Tibial artery (tissue), 4 donors: ENCODE results near the gene CORO7.
A peak's percentile ranks its signal among the peaks of the same experiment; 100 is the strongest.

ENCODE experiments used
- DNase-seq, 2 donors: peaks; one replicate each; pipeline ENCODE4 v3.0.0-alpha.2; 2019
- H3K27ac ChIP-seq, 2 donors: fragments of 200-600 bp; sonication (generic) in 1 of 2; 1 replicate in 1 of 2; 2 replicates in 1 of 2; pipeline ENCODE4 v1.5.1; 2018 to 2019; ENCODE audit warnings: mild to moderate bottlenecking in 1 of 2
- H3K27me3 ChIP-seq, 2 donors: fragments of 200-600 bp; sonication (generic) in 1 of 2; one replicate each; pipeline versions ENCODE4 v1.5.1 to v1.6.0; 2016 to 2019
- H3K36me3 ChIP-seq, 3 donors: fragments of 200-600 bp; sonication (generic) in 2 of 3; one replicate each; pipeline ENCODE4 v1.5.1; 2016 to 2019; ENCODE audit warnings: mild to moderate bottlenecking in 2 of 3
- H3K4me1 ChIP-seq, 4 donors: fragments of 200-600 bp; sonication (generic) in 2 of 4; 1 replicate in 3 of 4; 2 replicates in 1 of 4; pipeline ENCODE4 v1.5.1; 2016 to 2019
- H3K4me3 ChIP-seq, 2 donors: fragments of 200-600 bp; sonication (generic) in 1 of 2; 1 replicate in 1 of 2; 2 replicates in 1 of 2; pipeline ENCODE4 v1.5.1; 2018 to 2019; ENCODE audit warnings: mild to moderate bottlenecking in 2 of 2
- H3K9me3 ChIP-seq, 3 donors: fragments of 200-600 bp; sonication (generic) in 1 of 3; one replicate each; pipeline ENCODE4 v1.5.1; 2016 to 2019
- CTCF ChIP-seq, 2 experiments: fragments of 200-600 bp in 1 of 2; fragments of 450-650 bp in 1 of 2; IDR thresholded peaks; one replicate each; pipeline ENCODE4 v1.5.1; 2017 to 2019; ENCODE audit warnings: antibody characterized with exemption in 2 of 2, mild to moderate bottlenecking in 1 of 2, moderate library complexity in 1 of 2
- intact Hi-C: fragments of 100-400 bp; cut with DNase I; formaldehyde crosslinking; loops from one replicate; pipeline ENCODE4 v1.15.0; 2023; ENCODE audit warnings: low total_unique reads

Gene CORO7

DNA sequence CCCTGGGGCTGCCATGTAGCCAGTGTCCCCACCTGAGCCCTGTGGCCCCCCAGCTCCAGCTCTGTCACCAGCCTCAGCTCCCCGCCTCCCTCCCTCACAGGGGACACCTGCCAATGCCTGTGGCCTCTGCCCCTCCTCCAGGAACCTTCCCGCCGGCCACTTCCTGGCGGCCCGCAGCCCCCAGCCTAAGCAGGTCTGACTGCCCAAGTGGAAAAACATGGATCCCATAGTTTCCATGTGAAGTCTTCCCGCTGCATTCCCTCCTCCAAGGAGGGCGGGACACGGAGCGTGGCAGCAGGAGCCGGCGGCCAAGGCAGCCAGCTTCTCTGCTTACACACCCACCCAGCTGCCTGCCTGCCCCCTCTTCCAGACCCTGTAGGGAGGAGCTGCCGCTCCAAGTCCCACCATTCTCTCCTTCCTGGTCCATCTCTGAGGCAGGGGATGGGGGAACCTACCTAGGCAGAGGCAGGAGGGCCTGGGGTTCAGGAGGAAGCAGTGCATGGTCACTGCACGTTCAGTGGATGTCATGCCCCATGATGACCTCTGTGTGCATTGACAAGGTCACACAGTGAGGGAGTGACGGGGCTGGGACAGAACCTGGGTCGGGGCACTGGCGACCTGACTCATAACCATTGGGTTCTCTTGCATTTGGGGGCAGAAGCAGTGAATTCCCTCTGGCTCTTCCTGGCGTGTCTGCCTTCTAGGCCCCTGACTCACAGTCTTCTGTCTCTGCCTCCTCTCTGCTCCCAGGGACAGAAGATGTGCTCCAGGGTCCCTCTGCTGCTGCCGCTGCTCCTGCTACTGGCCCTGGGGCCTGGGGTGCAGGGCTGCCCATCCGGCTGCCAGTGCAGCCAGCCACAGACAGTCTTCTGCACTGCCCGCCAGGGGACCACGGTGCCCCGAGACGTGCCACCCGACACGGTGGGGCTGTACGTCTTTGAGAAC, 36.0 kb downstream of the CORO7 start:
- TF ChIP-seq CTCF (IDR thresholded peaks at IDR 0.05): no peak
- Histone ChIP-seq H3K27me3 (no peaks in the 10 kb centered on the region), H3K4me3 (peak overlapping the region; percentile 5 to 16), H3K4me1 (peaks cover 21 to 99% (median 97%) of the 10 kb centered on the region in 4 donors), H3K36me3 (peaks cover 19 to 50% (median 50%) of the 10 kb centered on the region in 3 donors), H3K27ac (peak overlapping the region; percentile 90 to 93), H3K9me3 (no peaks in the 10 kb centered on the region)
- peak in 1 of 2 donors; percentile 84 for DNase-seq
- intact Hi-C loops: no loop called here

GRCh38 chr16:4378999-4379690, 37.3 kb downstream of the CORO7 start:
- Histone ChIP-seq H3K27ac (peak overlapping the region; percentile 92 to 93), H3K4me1 (peaks cover 15 to 98% (median 95%) of the 10 kb centered on the region in 4 donors), H3K9me3 (no peaks in the 10 kb centered on the region), H3K36me3 (peaks cover 19 to 45% (median 41%) of the 10 kb centered on the region in 3 donors), H3K4me3 (peak overlapping the region in 1 of 2 donors; percentile 17), H3K27me3 (no peaks in the 10 kb centered on the region)
- TF ChIP-seq CTCF (IDR thresholded peaks at IDR 0.05): no peak
- intact Hi-C loops: no loop called here
- no peak for DNase-seq

DNA sequence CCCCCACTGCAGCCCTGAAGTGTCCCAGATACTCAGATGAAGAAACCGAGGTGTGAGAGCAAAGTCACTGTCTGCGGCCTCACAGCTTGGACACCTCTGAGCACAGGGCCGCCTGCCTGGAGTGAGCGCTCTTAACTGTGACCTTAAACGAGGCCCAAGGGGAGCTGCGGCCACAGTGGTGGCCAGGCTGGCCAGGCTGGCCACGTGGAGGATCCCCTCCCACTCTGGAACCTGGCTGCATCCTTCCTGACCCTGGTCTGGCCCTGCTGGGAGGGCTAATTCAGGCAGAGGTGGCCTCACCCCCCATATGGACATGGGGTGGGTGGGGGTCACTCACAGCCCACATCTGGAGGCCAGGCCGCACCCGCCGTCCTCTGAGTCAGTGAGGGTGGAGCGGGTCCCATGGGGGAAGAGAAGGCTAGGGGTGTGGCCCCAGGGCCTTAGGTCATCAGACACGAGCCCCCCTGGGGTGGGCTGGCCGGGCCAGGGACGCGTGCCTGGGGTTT, 38.2 kb downstream of the CORO7 start:
- Histone ChIP-seq H3K4me3 (peak overlapping the region; percentile 61 to 97), H3K27ac (peak overlapping the region; percentile 92 to 93), H3K36me3 (peaks cover 19 to 39% (median 33%) of the 10 kb centered on the region in 3 donors), H3K9me3 (no peaks in the 10 kb centered on the region), H3K4me1 (peaks cover 13 to 98% (median 86%) of the 10 kb centered on the region in 4 donors), H3K27me3 (no peaks in the 10 kb centered on the region)
- peak; percentile 71 to 88 for DNase-seq
- intact Hi-C loops: no loop called here
- TF ChIP-seq CTCF (IDR thresholded peaks at IDR 0.05): no peak

DNA sequence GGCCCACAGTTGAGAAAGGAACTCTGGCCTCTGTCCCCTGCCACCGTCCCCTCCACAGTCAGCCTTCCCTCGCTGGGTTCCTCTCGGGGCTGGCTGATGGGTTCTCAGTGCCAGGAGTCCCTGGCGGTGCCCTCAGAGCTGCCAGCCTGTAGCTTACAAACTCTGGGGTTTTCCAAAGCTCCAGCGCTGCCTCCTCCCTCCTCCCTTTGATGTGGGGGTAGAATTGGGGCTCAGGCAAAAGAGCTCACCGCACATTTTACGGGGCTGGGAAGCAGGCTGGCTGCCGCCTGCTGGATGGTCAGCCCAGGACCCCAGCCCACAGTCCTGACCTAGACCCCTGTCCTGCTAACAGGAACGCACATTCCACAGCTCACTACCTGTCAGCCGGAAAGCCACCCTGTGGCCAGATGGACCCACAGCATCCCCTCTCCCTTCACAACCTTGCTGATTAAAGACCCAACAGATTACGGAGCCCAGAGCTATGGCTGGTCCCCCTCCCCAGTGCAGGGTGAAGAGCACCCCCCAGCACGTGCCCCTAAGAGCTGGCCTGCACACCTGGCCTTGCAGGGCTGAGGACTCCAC, 38.7 kb downstream of the CORO7 start:
- Histone ChIP-seq H3K9me3 (no peaks in the 10 kb centered on the region), H3K4me1 (peaks cover 13 to 99% (median 81%) of the 10 kb centered on the region in 4 donors), H3K27ac (peak overlapping the region; percentile 92 to 93), H3K27me3 (no peaks in the 10 kb centered on the region), H3K36me3 (peaks cover 14 to 37% (median 28%) of the 10 kb centered on the region in 3 donors), H3K4me3 (peak overlapping the region; percentile 61 to 97)
- DNase-seq: peak in 1 of 2 donors; percentile 77
- intact Hi-C loops: no loop called here
- no peak for TF ChIP-seq CTCF (IDR thresholded peaks at IDR 0.05)

DNA sequence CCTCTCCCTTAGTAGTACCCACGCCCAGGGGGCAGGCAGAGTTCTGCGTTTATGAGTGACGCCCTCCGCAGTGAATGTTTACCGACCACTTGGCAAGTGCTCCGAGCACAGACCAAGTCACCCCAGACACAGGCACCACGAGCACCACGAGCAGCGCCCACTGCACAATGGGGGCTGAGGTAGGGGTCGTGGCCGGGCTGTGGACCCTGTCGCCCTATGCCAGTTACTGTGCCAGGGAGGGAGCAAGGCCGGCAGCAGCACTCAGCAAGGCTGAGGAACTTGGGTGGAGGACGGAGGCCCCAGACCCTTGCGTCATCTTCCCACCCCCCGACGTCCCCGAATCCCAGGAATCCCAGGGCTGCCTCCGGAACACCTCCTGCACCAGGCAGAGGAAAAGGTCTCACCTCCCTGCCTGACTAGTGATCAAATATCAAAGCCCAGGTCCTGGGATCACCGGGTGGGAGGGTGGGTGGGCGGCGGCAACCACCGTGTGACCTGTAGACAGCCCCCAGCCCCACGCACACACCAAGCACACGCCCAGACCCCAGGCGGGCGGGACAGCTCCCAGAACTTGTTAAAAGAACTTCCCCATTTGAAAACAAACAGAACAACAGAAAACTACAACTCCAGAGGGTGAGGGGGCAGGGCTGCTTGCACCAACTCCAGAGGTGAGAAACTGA, 39.4 kb downstream of the CORO7 start:
- Histone ChIP-seq H3K4me1 (peaks cover 13 to 97% (median 74%) of the 10 kb centered on the region in 4 donors), H3K27me3 (no peaks in the 10 kb centered on the region), H3K36me3 (peaks cover 8 to 31% (median 22%) of the 10 kb centered on the region in 3 donors), H3K9me3 (no peaks in the 10 kb centered on the region), H3K27ac (peak overlapping the region; percentile 92 to 93), H3K4me3 (peak overlapping the region; percentile 61 to 97)
- peak in 1 of 2 donors; percentile 82 for DNase-seq
- TF ChIP-seq CTCF (IDR thresholded peaks at IDR 0.05): no peak
- intact Hi-C loops: no loop called here
